ENCODE results near the gene GORASP1.

Gene GORASP1

GRCh38 chr3:39107388-39108199, at the start of gene GORASP1, which contains the start of gene TTC21A:
TSS of gene GORASP1 (minus strand) at chr3:39107627. CDS start at chr3:39107541, 86 bp downstream.
TSS of gene TTC21A (plus strand) at chr3:39107680. CDS start at chr3:39107838, 158 bp downstream.
- peak; percentile 76 to 86 for DNase-seq

- no peak for DNase-seq
Measured at GRCh38 chr3:39156421-39156820, 49.0 kb upstream of the GORASP1 start.

- DNase-seq: no peak
Measured at GRCh38 chr3:39154280-39155021, 47.0 kb upstream of the GORASP1 start.

- DNase-seq: no peak
Measured at GRCh38 chr3:39153977-39154279, 46.5 kb upstream of the GORASP1 start.

- peak; percentile 63 to 66 for DNase-seq
Measured at GRCh38 chr3:39150803-39151631, 43.6 kb upstream of the GORASP1 start.

- no peak for DNase-seq
Measured at GRCh38 chr3:39150148-39150802, 42.8 kb upstream of the GORASP1 start.

- no peak for DNase-seq
Measured at GRCh38 chr3:39149498-39150147, 42.2 kb upstream of the GORASP1 start.

GRCh38 chr3:39149059-39149455, 41.6 kb upstream of the GORASP1 start:
- no peak for DNase-seq

GRCh38 chr3:39148435-39149058, 41.1 kb upstream of the GORASP1 start:
- no peak for DNase-seq

GRCh38 chr3:39147711-39148434, 40.4 kb upstream of the GORASP1 start:
- DNase-seq: peak in 1 of 2 donors; percentile 63

- DNase-seq: peak; percentile 67 to 81
Measured at GRCh38 chr3:39146611-39147591, 39.5 kb upstream of the GORASP1 start.

- peak in 1 of 2 donors; percentile 60 for DNase-seq
Measured at GRCh38 chr3:39146083-39146501, 38.7 kb upstream of the GORASP1 start.

- peak in 1 of 2 donors; percentile 11 for DNase-seq
Measured at GRCh38 chr3:39144748-39145380, 37.4 kb upstream of the GORASP1 start.

GRCh38 chr3:39144095-39144747, 36.8 kb upstream of the GORASP1 start:
- DNase-seq: peak in 1 of 2 donors; percentile 12

GRCh38 chr3:39143051-39143885, 35.8 kb upstream of the GORASP1 start:
- peak in 1 of 2 donors; percentile 11 for DNase-seq

- DNase-seq: peak in 1 of 2 donors; percentile 13
Measured at GRCh38 chr3:39142067-39142466, 34.6 kb upstream of the GORASP1 start.

All from CD4-positive, alpha-beta T cell treated with Interleukin-4 for 1 hour (primary cell).